Measurements from ENCODE around the gene PRADC1. TPM values are rescaled to one million over a fixed set of nuclear protein-coding genes. Genes with fewer than 3 reads are reported as not detected.
A peak's percentile ranks its signal among the peaks of the same experiment; 100 is the strongest.

Gene PRADC1
- polyA plus RNA-seq, 1 donor: 35.3 TPM

GRCh38 chr2:73237168-73237567 is 4.1 kb upstream of the PRADC1 start:
- no peak for DNase-seq (ENCODE audit: low read depth)

- no peak for DNase-seq (ENCODE audit: low read depth)
Measured at GRCh38 chr2:73235315-73236028, 2.4 kb upstream of the PRADC1 start.

GRCh38 chr2:73233932-73234832 is 1.1 kb upstream of the PRADC1 start, which contains the start of gene CCT7:
Gene CCT7, plus strand, starts transcription at chr2:73234308. Its CDS starts 71 bp downstream, at chr2:73234379.
- peak; percentile 90 for DNase-seq (ENCODE audit: low read depth)

GRCh38 chr2:73232403-73233153 is 461 bp downstream of the PRADC1 start:
- no peak for DNase-seq (ENCODE audit: low read depth)

GRCh38 chr2:73228631-73229030 is 4.4 kb downstream of the PRADC1 start:
- no peak for DNase-seq (ENCODE audit: low read depth)

- no peak for DNase-seq (ENCODE audit: low read depth)
Measured at GRCh38 chr2:73227086-73227485, 6.0 kb downstream of the PRADC1 start.

- no peak for DNase-seq (ENCODE audit: low read depth)
Measured at GRCh38 chr2:73225513-73226360, 7.3 kb downstream of the PRADC1 start.

- no peak for DNase-seq (ENCODE audit: low read depth)
Measured at GRCh38 chr2:73223821-73224220, 9.2 kb downstream of the PRADC1 start.

GRCh38 chr2:73218298-73218697 is 14.7 kb downstream of the PRADC1 start:
- no peak for DNase-seq (ENCODE audit: low read depth)

GRCh38 chr2:73217826-73218225 is 15.2 kb downstream of the PRADC1 start:
- DNase-seq (ENCODE audit: low read depth): no peak

GRCh38 chr2:73217160-73217559 is 15.9 kb downstream of the PRADC1 start:
- no peak for DNase-seq (ENCODE audit: low read depth)

GRCh38 chr2:73215254-73215653 is 17.8 kb downstream of the PRADC1 start:
- DNase-seq (ENCODE audit: low read depth): no peak

- DNase-seq (ENCODE audit: low read depth): no peak
Measured at GRCh38 chr2:73214120-73215035, 18.7 kb downstream of the PRADC1 start, which contains the start of gene SMYD5. Gene SMYD5, plus strand, starts transcription at chr2:73214245. Its CDS starts 22 bp downstream, at chr2:73214267.

GRCh38 chr2:73212448-73213176 is 20.4 kb downstream of the PRADC1 start:
- DNase-seq (ENCODE audit: low read depth): no peak

GRCh38 chr2:73212098-73212447 is 21.0 kb downstream of the PRADC1 start:
- no peak for DNase-seq (ENCODE audit: low read depth)

- no peak for DNase-seq (ENCODE audit: low read depth)
Measured at GRCh38 chr2:73210696-73211095, 22.3 kb downstream of the PRADC1 start.

GRCh38 chr2:73210019-73210418 is 23.0 kb downstream of the PRADC1 start:
- no peak for DNase-seq (ENCODE audit: low read depth)

GRCh38 chr2:73208258-73208657 is 24.8 kb downstream of the PRADC1 start:
- no peak for DNase-seq (ENCODE audit: low read depth)

GRCh38 chr2:73205611-73206010 is 27.4 kb downstream of the PRADC1 start:
- no peak for DNase-seq (ENCODE audit: low read depth)

Data from forelimb muscle (tissue), 1 donor.